H1 (cell line): ENCODE data around the gene CNOT8. TPM values are rescaled to one million over a fixed set of nuclear protein-coding genes. Genes with fewer than 3 reads are reported as not detected.
A peak's percentile ranks its signal among the peaks of the same experiment; 100 is the strongest.

Experiments
- CTCF ChIA-PET: fragments of 300-600 bp; sonication (Branson Sonifier 250); formaldehyde crosslinking; loops from one replicate; lab custom pipeline; 2021; ENCODE audit not compliant: partially characterized antibody; lab: Charles Lee
- POLR2A ChIA-PET: fragments of 300-600 bp; sonication (Branson Sonifier 250); formaldehyde crosslinking; loops from one replicate; lab custom pipeline; 2021; ENCODE audit warnings: inconsistent platforms; ENCODE audit not compliant: partially characterized antibody; lab: Charles Lee
- DNase-seq, 2 experiments: peaks; one replicate each; pipeline versions ENCODE4 v3.0.0 to v3.0.0-alpha.2; 2010 to 2022; ENCODE audit warnings: low spot score in 2 of 2, low read depth in 1 of 2, mixed read lengths in 1 of 2
- FAIRE-seq: peaks from 2 replicates; lab custom pipeline; 2011; peaks lifted over from hg19 to GRCh38; lab: Jason Lieb, UNC
- H2AFZ ChIP-seq: 2 replicates; pipeline ENCODE4 v1.8.1; 2012; ENCODE audit warnings: low read length, inconsistent platforms
- H2AK5ac ChIP-seq: 2 replicates; pipeline ENCODE4 v1.6.1; 2013; ENCODE audit warnings: low read depth, low read length
- H2BK120ac ChIP-seq: replicated peaks from 2 replicates; pipeline ENCODE3; 2013; ENCODE audit warnings: low read depth, low read length, inconsistent platforms
- H2BK12ac ChIP-seq: 2 replicates; pipeline ENCODE4 v1.6.1; 2013; ENCODE audit warnings: low read depth, low read length
- H2BK15ac ChIP-seq: 2 replicates; pipeline ENCODE4 v1.6.1; 2013; ENCODE audit warnings: low read length
- H2BK20ac ChIP-seq: 2 replicates; pipeline ENCODE4 v1.6.1; 2013; ENCODE audit warnings: low read length
- H2BK5ac ChIP-seq: 2 replicates; pipeline ENCODE4 v1.6.1; 2013; ENCODE audit warnings: low read depth, low read length
- H3K14ac ChIP-seq: 2 replicates; pipeline ENCODE4 v1.6.1; 2013; ENCODE audit warnings: inconsistent platforms; ENCODE audit not compliant: insufficient read length
- H3K18ac ChIP-seq: 2 replicates; pipeline ENCODE4 v1.6.1; 2013; ENCODE audit warnings: low read length; ENCODE audit errors: extremely low read depth
- H3K23ac ChIP-seq: 2 replicates; pipeline ENCODE4 v1.6.1; 2013; ENCODE audit warnings: inconsistent platforms; ENCODE audit not compliant: insufficient read length
- H3K23me2 ChIP-seq: 2 replicates; pipeline ENCODE4 v1.6.1; 2013; ENCODE audit warnings: low read depth, low read length
- H3K27ac ChIP-seq: 2 replicates; pipeline ENCODE4 v1.6.1; 2011; ENCODE audit warnings: low read depth, low read length, inconsistent platforms
- H3K27me3 ChIP-seq, 4 experiments: replicated peaks in 1 of 4; 1 replicate in 1 of 4; 2 replicates in 3 of 4; pipeline versions ENCODE4 v1.6.1 to v1.8.1; 2011 to 2013; ENCODE audit warnings: low read length in 3 of 4, mild to moderate bottlenecking in 3 of 4, inconsistent platforms in 2 of 4, mixed read lengths in 2 of 4, moderate library complexity in 1 of 4; ENCODE audit not compliant: control insufficient read depth in 3 of 4, insufficient read depth in 3 of 4; ENCODE audit errors: extremely low read depth in 1 of 4
- H3K36me3 ChIP-seq, 4 experiments: 2 replicates each; pipeline versions ENCODE4 v1.6.1 to v1.8.1; 2011 to 2013; ENCODE audit warnings: mild to moderate bottlenecking in 4 of 4, low read length in 3 of 4, moderate library complexity in 2 of 4, control low read depth in 1 of 4, inconsistent platforms in 1 of 4; ENCODE audit not compliant: insufficient read depth in 4 of 4, control insufficient read depth in 2 of 4
- H3K4ac ChIP-seq: replicated peaks from 2 replicates; pipeline ENCODE3; 2013; ENCODE audit warnings: low read length, low read depth, mixed read lengths, inconsistent platforms; ENCODE audit not compliant: insufficient read length
- H3K4me1 ChIP-seq, 4 experiments: replicated peaks in 1 of 4; 1 replicate in 1 of 4; 2 replicates in 3 of 4; pipeline versions ENCODE4 v1.6.1 to v1.8.1; 2011 to 2013; ENCODE audit warnings: low read length in 3 of 4, inconsistent platforms in 2 of 4, mixed read lengths in 1 of 4; ENCODE audit not compliant: insufficient read depth in 4 of 4, control insufficient read depth in 3 of 4
- H3K4me2 ChIP-seq, 2 experiments: 2 replicates each; pipeline versions ENCODE4 v1.6.1 to v1.8.1; 2011 to 2013; ENCODE audit warnings: low read depth in 2 of 2, low read length in 2 of 2, control low read depth in 1 of 2, inconsistent platforms in 1 of 2, mild to moderate bottlenecking in 1 of 2; ENCODE audit not compliant: insufficient read depth in 1 of 2
- H3K4me3 ChIP-seq, 4 experiments: fragments of 200-600, 300-600 bp in 1 of 4; sonication (generic), shearing (Covaris generic), sonication (Bioruptor Twin) in 1 of 4; 2 replicates each; pipeline versions ENCODE4 v1.5.1 to v1.8.1; 2011 to 2016; ENCODE audit warnings: low read length in 4 of 4, low read depth in 3 of 4, control low read depth in 2 of 4, inconsistent platforms in 2 of 4, mild to moderate bottlenecking in 2 of 4, mixed read lengths in 1 of 4, moderate library complexity in 1 of 4; ENCODE audit not compliant: insufficient read depth in 2 of 4; ENCODE audit errors: extremely low read depth in 1 of 4
- H3K56ac ChIP-seq: replicated peaks from 2 replicates; pipeline ENCODE3; 2013; ENCODE audit warnings: low read depth, mild to moderate bottlenecking, mixed read lengths, low read length, inconsistent platforms; ENCODE audit not compliant: insufficient read length
- H3K79me1 ChIP-seq: 2 replicates; pipeline ENCODE4 v1.6.1; 2013; ENCODE audit warnings: low read depth, low read length, control low read depth
- H3K79me2 ChIP-seq, 2 experiments: 2 replicates each; pipeline versions ENCODE4 v1.6.1 to v1.8.1; 2012 to 2013; ENCODE audit warnings: low read length in 2 of 2, mild to moderate bottlenecking in 2 of 2, inconsistent platforms in 1 of 2; ENCODE audit not compliant: insufficient read depth in 2 of 2, control insufficient read depth in 1 of 2
- H3K9ac ChIP-seq, 4 experiments: replicated peaks in 1 of 4; 1 replicate in 1 of 4; 2 replicates in 3 of 4; pipeline versions ENCODE4 v1.6.1 to v1.8.1; 2011 to 2013; ENCODE audit warnings: low read depth in 3 of 4, low read length in 3 of 4, control low read depth in 2 of 4, mild to moderate bottlenecking in 2 of 4, moderate library complexity in 2 of 4, inconsistent platforms in 1 of 4; ENCODE audit errors: extremely low read depth in 1 of 4
- H3K9me3 ChIP-seq, 2 experiments: 2 replicates each; pipeline versions ENCODE4 v1.6.1 to v1.8.1; 2012 to 2013; ENCODE audit warnings: mild to moderate bottlenecking in 2 of 2, moderate library complexity in 2 of 2, control low read depth in 1 of 2, inconsistent platforms in 1 of 2, low read depth in 1 of 2, low read length in 1 of 2, mixed read lengths in 1 of 2; ENCODE audit not compliant: insufficient read depth in 2 of 2
- H4K20me1 ChIP-seq, 2 experiments: replicated peaks in 1 of 2; 2 replicates each; pipeline versions ENCODE3 to v1.8.1; 2011 to 2013; ENCODE audit warnings: inconsistent platforms in 2 of 2, low read length in 2 of 2, mild to moderate bottlenecking in 1 of 2; ENCODE audit not compliant: insufficient read depth in 2 of 2, control insufficient read depth in 1 of 2
- H4K5ac ChIP-seq: 2 replicates; pipeline ENCODE4 v1.6.1; 2013; ENCODE audit warnings: low read length, low read depth, mixed read lengths, inconsistent platforms; ENCODE audit not compliant: insufficient read length
- H4K8ac ChIP-seq: 2 replicates; pipeline ENCODE4 v1.8.0; 2013; ENCODE audit warnings: mild to moderate bottlenecking, moderate library complexity, low read length, inconsistent platforms; ENCODE audit not compliant: insufficient read depth; ENCODE audit errors: extremely low read depth
- H4K91ac ChIP-seq: replicated peaks from 2 replicates; pipeline ENCODE3; 2013; ENCODE audit warnings: low read length, mixed read lengths, inconsistent platforms; ENCODE audit not compliant: insufficient read length
- EGR1 ChIP-seq: IDR thresholded peaks from 2 replicates; pipeline ENCODE4 v1.6.1; 2011; ENCODE audit warnings: low read depth, low read length, borderline replicate concordance
- EZH2 ChIP-seq: fragments of 200-600 bp; sonication (generic); IDR thresholded peaks from 2 replicates; pipeline ENCODE4 v1.7.1; 2012; ENCODE audit warnings: low read depth, mild to moderate bottlenecking, moderate library complexity, low read length, inconsistent platforms; ENCODE audit not compliant: severe bottlenecking
- NRF1 ChIP-seq: IDR thresholded peaks from 2 replicates; pipeline ENCODE4 v1.6.1; 2011; ENCODE audit warnings: mild to moderate bottlenecking, low read depth, low read length, improper control_type of control experiment
- POLR2A ChIP-seq, 2 experiments: IDR thresholded peaks; 1 replicate in 1 of 2; 2 replicates in 1 of 2; pipeline ENCODE4 v1.6.1; 2011; ENCODE audit warnings: low read depth in 2 of 2, low read length in 2 of 2, mild to moderate bottlenecking in 2 of 2; ENCODE audit errors: control extremely low read depth in 1 of 2
- RFX5 ChIP-seq: IDR thresholded peaks from 2 replicates; pipeline ENCODE4 v1.6.1; 2011; ENCODE audit warnings: low read depth, low read length, improper control_type of control experiment, borderline replicate concordance
- TAF1 ChIP-seq: IDR thresholded peaks from 2 replicates; pipeline ENCODE4 v1.6.1; 2011; ENCODE audit warnings: mild to moderate bottlenecking, low read depth, low read length
- WGBS, 2 experiments: shearing (Covaris generic) in 1 of 2; methylation state at CpG; one replicate each; pipeline versions ENCODE4 v1.1.6 to v1.1.7; 2013 to 2015; ENCODE audit warnings: low lambda C conversion rate in 2 of 2, mixed read lengths in 2 of 2, inconsistent platforms in 1 of 2, low coverage in 1 of 2, missing lambda C conversion rate in 1 of 2; ENCODE audit not compliant: insufficient replicate concordance in 2 of 2, insufficient coverage in 1 of 2, insufficient read length in 1 of 2; ENCODE audit errors: extremely low coverage in 1 of 2, missing lambda C conversion rate in 1 of 2; 5-methylcytosine and 5-hydroxymethylcytosine counted together
- polyA plus RNA-seq, 7 experiments: library from polyadenylated mRNA; depleted of rRNA in 3 of 7; stranded (reverse) in 5 of 7; unstranded in 2 of 7; fragments of >200 nt in 5 of 7; fragments of 200-250 nt in 2 of 7; gene quantifications; 1 replicate in 5 of 7; 2 replicates in 1 of 7; 4 replicates in 1 of 7; pipeline versions ENCODE4 v1.2.1 to v1.2.3, GENCODE V29; 2011 to 2013; ENCODE audit warnings: missing spikeins in 2 of 7, mixed read lengths in 2 of 7
- total RNA-seq: library from RNA; stranded (reverse); fragmentation: NEBNext Ultra II Directional; extraction: Animal tissue kit (Norgen Biotek cat#: 25700); gene quantifications from 2 replicates; pipeline ENCODE4 v1.2.1, GENCODE V29; 2021

CNOT8 gene
- total and polyA plus RNA-seq, 2 of the 8 experiments (the other 6 are each of a cell fraction or from before 2014, with no cell fraction given), result 36.4 to 62.9 TPM

DNA sequence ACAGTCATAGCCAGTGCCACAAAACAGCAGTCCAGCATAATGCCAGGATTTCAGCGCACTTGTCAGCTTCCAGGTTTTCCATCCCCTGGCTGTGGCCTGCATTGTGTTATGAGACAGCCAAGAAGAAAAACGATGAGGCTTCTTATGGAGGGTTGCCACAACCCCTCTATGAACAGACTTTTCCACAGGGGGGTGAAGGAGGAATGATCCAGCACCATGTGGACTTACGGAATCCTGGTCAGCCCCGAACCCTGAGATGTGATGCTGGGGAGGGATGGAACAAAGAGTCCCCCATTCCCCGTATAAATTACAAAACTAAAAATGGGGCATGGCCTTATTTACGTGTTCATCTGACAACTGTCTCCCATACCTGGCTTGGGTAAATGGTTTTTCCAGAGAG is 40.6 kb upstream of the CNOT8 start:
- no peaks in the 10 kb centered on the region for H3K27me3 ChIP-seq
- H3K56ac ChIP-seq, result no peak overlapping the region
- peaks cover 5% of the 10 kb centered on the region for H3K79me1 ChIP-seq
- no peak overlapping the region for H3K14ac ChIP-seq
- no peak overlapping the region for H3K9ac ChIP-seq
- no peak overlapping the region for H4K91ac ChIP-seq
- peaks cover 0 to 2% (median 0%) of the 10 kb centered on the region in 4 experiments; a peak in 1 of 7 replicates for H3K4me1 ChIP-seq
- no peak overlapping the region for H3K4me2 ChIP-seq
- ChIA-PET CTCF (no interaction called here), POLR2A (interaction anchor here (2.5 kb wide), 1 partner anchor 17 kb away, joined by 10 read pairs; no protein-coding TSS in a partner anchor)
- no peak overlapping the region for H3K27ac ChIP-seq
- H2BK20ac ChIP-seq, result no peak overlapping the region
- no peak overlapping the region for H2BK12ac ChIP-seq
- H3K36me3 ChIP-seq, result peaks cover 15 to 71% (median 40%) of the 10 kb centered on the region in 4 experiments
- TF ChIP-seq POLR2A (IDR thresholded peaks at IDR 0.05; ENCODE audit: control extremely low read depth in 1 of 2, low read depth in 2 of 2, low read length in 2 of 2), result peak in 1 of 2 experiments; percentile 21; a peak in 1 of 3 replicates
- no peak for TF ChIP-seq NRF1
- TF ChIP-seq TAF1, result no peak
- TF ChIP-seq RFX5, result no peak
- no peak for TF ChIP-seq EGR1
- no peak for TF ChIP-seq EZH2
- H2BK15ac ChIP-seq, result no peak overlapping the region
- no peak overlapping the region for H2BK5ac ChIP-seq
- peaks cover 1 to 17% of the 10 kb centered on the region in 2 experiments for H4K20me1 ChIP-seq
- H2AFZ ChIP-seq, result no peak overlapping the region
- H3K23ac ChIP-seq, result no peak overlapping the region
- H3K4ac ChIP-seq, result no peak overlapping the region
- H3K4me3 ChIP-seq, result no peak overlapping the region
- no peaks in the 10 kb centered on the region for H3K9me3 ChIP-seq
- no peak overlapping the region for H4K8ac ChIP-seq
- no peak overlapping the region for H3K18ac ChIP-seq
- H3K23me2 ChIP-seq, result no peaks in the 10 kb centered on the region
- H2BK120ac ChIP-seq, result no peak overlapping the region
- WGBS, 2 experiments, result 95% methylated on average over 6 of the region's 6 CpGs; no CpG with 5 or more reads in 1 of the 2 experiments
- H2AK5ac ChIP-seq, result no peak overlapping the region
- no peak overlapping the region for H4K5ac ChIP-seq
- 0 out of 4 replicates have a peak, but pooled peaks cover 0 to 5% of the 10 kb centered on the region in 2 experiments for H3K79me2 ChIP-seq
- FAIRE-seq (no peak), DNase-seq (no peak)
